NCI-H1694 treated with DMSO at 0.1 percent for 48 hours (cell line): ENCODE data around the gene ESF1.
"Not testable (repeated sequence)": the region's sequence is repeated elsewhere in the genome, so short reads cannot be mapped to it uniquely, and the experiment has no call there.

Source experiments
- DNase-seq: peaks from one replicate; lab custom pipeline; 2025; lab: John Stamatoyannopoulos, UW

ESF1 gene

GRCh38 chr20:13786143-13786828, 1.6 kb upstream of the ESF1 start:
- no peak for DNase-seq

GRCh38 chr20:13784271-13784892, 337 bp downstream of the ESF1 start:
- DNase-seq, result no peak

- no peak for DNase-seq
These were observed 1.2 kb downstream of the ESF1 start for GRCh38 chr20:13783528-13783927.

GRCh38 chr20:13778827-13779226, 5.9 kb downstream of the ESF1 start:
- DNase-seq, result no peak

- no peak for DNase-seq
These were observed 7.5 kb downstream of the ESF1 start for GRCh38 chr20:13777171-13777601.

- DNase-seq, result no peak
These were observed 8.9 kb downstream of the ESF1 start for GRCh38 chr20:13775867-13776266.

GRCh38 chr20:13772529-13772928, 12.2 kb downstream of the ESF1 start:
- no peak for DNase-seq

GRCh38 chr20:13771853-13772453, 12.8 kb downstream of the ESF1 start:
- peak; percentile 45 for DNase-seq

- DNase-seq, result no peak
These were observed 14.6 kb downstream of the ESF1 start for GRCh38 chr20:13770141-13770540.

- no peak for DNase-seq
These were observed 18.8 kb downstream of the ESF1 start for GRCh38 chr20:13765868-13766416.

GRCh38 chr20:13765299-13765698, 19.4 kb downstream of the ESF1 start:
- DNase-seq, result no peak

GRCh38 chr20:13760451-13760946, 24.2 kb downstream of the ESF1 start:
- DNase-seq, result not testable (repeated sequence)

GRCh38 chr20:13758884-13759283, 25.8 kb downstream of the ESF1 start:
- no peak for DNase-seq

- no peak for DNase-seq
These were observed 28.2 kb downstream of the ESF1 start for GRCh38 chr20:13756551-13756950.

GRCh38 chr20:13755809-13756208, 28.9 kb downstream of the ESF1 start:
- DNase-seq, result no peak

GRCh38 chr20:13753436-13754036, 31.2 kb downstream of the ESF1 start:
- DNase-seq, result no peak

GRCh38 chr20:13749811-13750210, 34.9 kb downstream of the ESF1 start:
- DNase-seq, result no peak

GRCh38 chr20:13745784-13746183, 38.9 kb downstream of the ESF1 start:
- DNase-seq, result no peak

GRCh38 chr20:13744352-13744751, 40.4 kb downstream of the ESF1 start:
- no peak for DNase-seq

GRCh38 chr20:13741879-13742278, 42.8 kb downstream of the ESF1 start:
- DNase-seq, result no peak

GRCh38 chr20:13739731-13740649, 44.7 kb downstream of the ESF1 start:
- no peak for DNase-seq
